ENCODE results near the gene KRT5.

Gene KRT5

GRCh38 chr12:52537101-52537500 is 16.9 kb upstream of the KRT5 start:
- DNase-seq (ENCODE audit: low spot score): no peak

- no peak for DNase-seq (ENCODE audit: low spot score)
Observed at GRCh38 chr12:52535574-52535973, 15.4 kb upstream of the KRT5 start.

- DNase-seq (ENCODE audit: low spot score): peak; percentile 47
Observed at GRCh38 chr12:52534482-52534881, 14.3 kb upstream of the KRT5 start.

GRCh38 chr12:52533686-52534470 is 13.7 kb upstream of the KRT5 start:
- DNase-seq (ENCODE audit: low spot score): no peak

GRCh38 chr12:52532636-52533035 is 12.4 kb upstream of the KRT5 start:
- no peak for DNase-seq (ENCODE audit: low spot score)

- no peak for DNase-seq (ENCODE audit: low spot score)
Observed at GRCh38 chr12:52531566-52532300, 11.5 kb upstream of the KRT5 start.

GRCh38 chr12:52530905-52531304 is 10.7 kb upstream of the KRT5 start:
- no peak for DNase-seq (ENCODE audit: low spot score)

- no peak for DNase-seq (ENCODE audit: low spot score)
Observed at GRCh38 chr12:52530366-52530765, 10.2 kb upstream of the KRT5 start.

- DNase-seq (ENCODE audit: low spot score): no peak
Observed at GRCh38 chr12:52529846-52530245, 9.7 kb upstream of the KRT5 start.

- no peak for DNase-seq (ENCODE audit: low spot score)
Observed at GRCh38 chr12:52529417-52529816, 9.2 kb upstream of the KRT5 start.

GRCh38 chr12:52528641-52529143 is 8.5 kb upstream of the KRT5 start:
- DNase-seq (ENCODE audit: low spot score): no peak

GRCh38 chr12:52527121-52527800 is 7.1 kb upstream of the KRT5 start:
- DNase-seq (ENCODE audit: low spot score): no peak

- DNase-seq (ENCODE audit: low spot score): no peak
Observed at GRCh38 chr12:52526511-52526951, 6.3 kb upstream of the KRT5 start.

GRCh38 chr12:52525661-52526499 is 5.7 kb upstream of the KRT5 start:
- no peak for DNase-seq (ENCODE audit: low spot score)

- DNase-seq (ENCODE audit: low spot score): no peak
Observed at GRCh38 chr12:52524898-52525591, 4.9 kb upstream of the KRT5 start.

GRCh38 chr12:52524241-52524897 is 4.2 kb upstream of the KRT5 start:
- DNase-seq (ENCODE audit: low spot score): no peak

GRCh38 chr12:52523824-52524223 is 3.6 kb upstream of the KRT5 start:
- no peak for DNase-seq (ENCODE audit: low spot score)

GRCh38 chr12:52522346-52523011 is 2.3 kb upstream of the KRT5 start:
- DNase-seq (ENCODE audit: low spot score): peak; percentile 49

- no peak for DNase-seq (ENCODE audit: low spot score)
Observed at GRCh38 chr12:52521568-52522266, 1.5 kb upstream of the KRT5 start.
